Stimulated activated CD8-positive, alpha-beta memory T cell treated with anti-CD3 and anti-CD28 coated beads, Interleukin-15, amount 100 ng/mL, for 48 hours (primary cell): ENCODE data around the gene DTX2.
"Not testable (repeated sequence)": the region's sequence is repeated elsewhere in the genome, so short reads cannot be mapped to it uniquely, and the experiment has no call there.

Experiments used
- DNase-seq, 2 donors: peaks; one replicate each; pipeline ENCODE4 v3.0.0-alpha.2; 2020; ENCODE audit warnings: low read depth in 2 of 2

Gene DTX2

GRCh38 chr7:76511911-76512885 is 50.7 kb downstream of the DTX2 start:
- not testable (repeated sequence) for DNase-seq

- DNase-seq: no peak
These were observed 51.7 kb downstream of the DTX2 start for GRCh38 chr7:76512941-76513816.

GRCh38 chr7:76513817-76514799 is 52.6 kb downstream of the DTX2 start:
- no peak for DNase-seq

- no peak for DNase-seq
These were observed 53.6 kb downstream of the DTX2 start for GRCh38 chr7:76514926-76515771.

- DNase-seq: no peak
These were observed 54.5 kb downstream of the DTX2 start for GRCh38 chr7:76515999-76516443.

- not testable (repeated sequence) for DNase-seq
These were observed 55.4 kb downstream of the DTX2 start for GRCh38 chr7:76516932-76517331.

- not testable (repeated sequence) for DNase-seq
These were observed 64.7 kb downstream of the DTX2 start for GRCh38 chr7:76526183-76526582.

GRCh38 chr7:76531643-76532042 is 70.1 kb downstream of the DTX2 start:
- DNase-seq: not testable (repeated sequence)

GRCh38 chr7:76543197-76543596 is 81.7 kb downstream of the DTX2 start, which contains the start of gene SPDYE16:
SPDYE16 (minus strand) TSS chr7:76543297; CDS start chr7:76541459, 1,838 bp downstream.
- not testable (repeated sequence) for DNase-seq

GRCh38 chr7:76549025-76549854 is 87.7 kb downstream of the DTX2 start:
- DNase-seq: peak; percentile 81 to 88

- DNase-seq: peak in 1 of 2 donors; percentile 1
These were observed 88.3 kb downstream of the DTX2 start for GRCh38 chr7:76549855-76550248.

GRCh38 chr7:76551992-76552391 is 90.5 kb downstream of the DTX2 start:
- not testable (repeated sequence) for DNase-seq
